ENCODE data around the gene SMIM44.
A peak's percentile ranks its signal among the peaks of the same experiment; 100 is the strongest.

Gene SMIM44

DNA sequence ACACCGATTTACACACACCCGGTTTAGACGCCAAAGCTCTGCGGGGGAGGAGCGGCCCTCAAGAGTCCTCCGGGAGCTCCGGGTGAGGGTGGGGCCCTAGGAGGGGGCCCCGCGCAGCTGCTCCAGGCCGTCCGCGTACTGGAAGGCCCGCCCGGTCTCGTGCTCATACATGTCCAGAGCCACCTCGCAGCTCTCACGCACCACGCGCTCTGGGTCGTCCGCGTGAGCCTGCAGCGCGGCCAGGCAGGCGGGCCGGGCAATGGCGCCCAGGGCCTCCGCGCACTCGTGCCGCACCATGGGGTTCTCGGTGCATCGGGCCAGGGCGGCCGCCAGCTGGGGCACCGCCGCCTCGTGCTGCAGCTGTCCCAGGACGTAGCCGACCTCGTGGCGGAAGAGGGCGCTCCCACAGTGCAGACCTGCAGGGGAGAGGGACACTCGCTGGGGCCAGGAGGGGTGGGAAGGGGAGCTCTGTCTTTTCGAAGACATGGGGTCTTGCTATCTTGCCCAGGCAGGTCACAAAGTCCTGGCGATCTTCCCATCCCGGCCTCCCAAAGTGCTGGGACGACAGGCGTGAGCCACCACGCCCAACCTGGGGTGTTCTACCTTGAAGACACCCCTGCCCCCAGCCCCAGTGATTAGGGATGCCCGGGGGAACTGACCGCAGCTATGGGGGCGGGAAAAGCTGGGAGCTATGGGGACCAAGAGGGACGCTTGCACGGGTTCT is 8.3 kb upstream of the SMIM44 start:
- H3K4me1 ChIP-seq (ENCODE audit: insufficient read depth, low read length, severe bottlenecking): peaks cover 12% of the 10 kb centered on the region

DNA sequence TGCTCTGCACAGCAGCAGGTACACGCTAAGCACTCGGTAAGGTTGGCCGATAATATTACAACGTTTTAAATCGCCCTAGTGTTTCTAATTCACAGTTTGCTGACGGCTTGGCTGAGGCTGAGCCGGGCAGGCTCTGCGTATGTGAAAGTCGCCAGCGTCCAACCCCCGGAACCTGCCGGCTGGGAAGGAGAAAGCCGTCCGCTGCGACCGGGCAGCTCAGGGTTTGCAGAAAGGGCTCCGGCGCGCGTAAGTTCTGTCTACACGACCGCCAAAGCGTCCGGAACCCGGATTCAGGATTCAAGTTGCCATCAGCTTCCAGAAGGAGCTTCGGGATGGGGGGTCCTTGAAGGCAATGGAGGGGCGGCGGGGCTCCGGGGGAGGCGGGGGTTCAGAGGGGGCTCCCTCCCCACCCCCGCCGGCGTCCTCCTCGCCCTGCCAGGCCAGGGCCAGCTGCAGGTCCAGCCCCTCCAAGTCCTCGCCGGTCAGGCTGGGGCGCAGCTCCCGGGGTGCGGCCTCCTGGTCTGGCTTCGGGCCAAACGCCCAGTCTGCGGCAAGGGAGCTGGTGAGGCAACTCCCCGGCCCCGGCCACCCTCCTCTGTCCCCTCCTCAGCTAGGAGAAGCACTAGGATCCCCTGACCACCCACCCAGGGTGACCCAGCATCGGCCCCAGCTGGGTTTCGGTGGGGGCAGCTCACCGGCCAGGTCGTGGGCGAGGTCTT is 575 bp downstream of the SMIM44 start:
- no peak overlapping the region for H3K4me2 ChIP-seq (ENCODE audit: low read length)
- H3K9me2 ChIP-seq (ENCODE audit: low read depth, low read length): no peaks in the 10 kb centered on the region
- peaks cover 28% of the 10 kb centered on the region for H3K4me1 ChIP-seq (ENCODE audit: insufficient read depth, low read length, severe bottlenecking)
- H4K20me1 ChIP-seq (ENCODE audit: insufficient read depth, low read length): no peaks in the 10 kb centered on the region
- H3K36me3 ChIP-seq (ENCODE audit: insufficient read depth, low read length): no peaks in the 10 kb centered on the region
- no peak for TF ChIP-seq EZH2 (IDR thresholded peaks at IDR 0.05; ENCODE audit: borderline replicate concordance, low read length)
- TF ChIP-seq, protein P1, sequence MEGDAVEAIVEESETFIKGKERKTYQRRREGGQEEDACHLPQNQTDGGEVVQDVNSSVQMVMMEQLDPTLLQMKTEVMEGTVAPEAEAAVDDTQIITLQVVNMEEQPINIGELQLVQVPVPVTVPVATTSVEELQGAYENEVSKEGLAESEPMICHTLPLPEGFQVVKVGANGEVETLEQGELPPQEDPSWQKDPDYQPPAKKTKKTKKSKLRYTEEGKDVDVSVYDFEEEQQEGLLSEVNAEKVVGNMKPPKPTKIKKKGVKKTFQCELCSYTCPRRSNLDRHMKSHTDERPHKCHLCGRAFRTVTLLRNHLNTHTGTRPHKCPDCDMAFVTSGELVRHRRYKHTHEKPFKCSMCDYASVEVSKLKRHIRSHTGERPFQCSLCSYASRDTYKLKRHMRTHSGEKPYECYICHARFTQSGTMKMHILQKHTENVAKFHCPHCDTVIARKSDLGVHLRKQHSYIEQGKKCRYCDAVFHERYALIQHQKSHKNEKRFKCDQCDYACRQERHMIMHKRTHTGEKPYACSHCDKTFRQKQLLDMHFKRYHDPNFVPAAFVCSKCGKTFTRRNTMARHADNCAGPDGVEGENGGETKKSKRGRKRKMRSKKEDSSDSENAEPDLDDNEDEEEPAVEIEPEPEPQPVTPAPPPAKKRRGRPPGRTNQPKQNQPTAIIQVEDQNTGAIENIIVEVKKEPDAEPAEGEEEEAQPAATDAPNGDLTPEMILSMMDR (IDR thresholded peaks at IDR 0.05; ENCODE audit: low read length): no peak
- H3K27ac ChIP-seq (ENCODE audit: low read depth, low read length, poor library complexity, severe bottlenecking): no peak overlapping the region
- H3K9me3 ChIP-seq (ENCODE audit: low read length): no peaks in the 10 kb centered on the region
- no peaks in the 10 kb centered on the region for H3K27me3 ChIP-seq (ENCODE audit: insufficient read depth, low read length)
- H2AFZ ChIP-seq (ENCODE audit: low read length): no peak overlapping the region
- no peak overlapping the region for H3K4me3 ChIP-seq (ENCODE audit: low read depth, low read length, poor library complexity, severe bottlenecking)
- no peaks in the 10 kb centered on the region for H3F3A ChIP-seq (ENCODE audit: insufficient read depth, low read length)
- H3K9ac ChIP-seq (ENCODE audit: low read length): no peak overlapping the region
- H3K79me2 ChIP-seq (ENCODE audit: insufficient read depth, low read length): no peaks in the 10 kb centered on the region

More for the DNA sequence above, 8.3 kb upstream of the SMIM44 start:
- H3K27me3 ChIP-seq (ENCODE audit: insufficient read depth, low read length): no peaks in the 10 kb centered on the region
- no peak overlapping the region for H3K9ac ChIP-seq (ENCODE audit: low read length)
- H3K4me3 ChIP-seq (ENCODE audit: low read depth, low read length, poor library complexity, severe bottlenecking): no peak overlapping the region
- H3K4me2 ChIP-seq (ENCODE audit: low read length): no peak overlapping the region
- peaks cover 42% of the 10 kb centered on the region for H3K36me3 ChIP-seq (ENCODE audit: insufficient read depth, low read length)
- TF ChIP-seq EZH2 (IDR thresholded peaks at IDR 0.05; ENCODE audit: borderline replicate concordance, low read length): no peak
- TF ChIP-seq, protein P1 (IDR thresholded peaks at IDR 0.05; ENCODE audit: low read length): no peak
- no peaks in the 10 kb centered on the region for H3K9me3 ChIP-seq (ENCODE audit: low read length)
- H3K79me2 ChIP-seq (ENCODE audit: insufficient read depth, low read length): no peaks in the 10 kb centered on the region
- H3F3A ChIP-seq (ENCODE audit: insufficient read depth, low read length): no peaks in the 10 kb centered on the region
- no peak overlapping the region for H2AFZ ChIP-seq (ENCODE audit: low read length)
- no peak overlapping the region for H3K27ac ChIP-seq (ENCODE audit: low read depth, low read length, poor library complexity, severe bottlenecking)
- H4K20me1 ChIP-seq (ENCODE audit: insufficient read depth, low read length): no peaks in the 10 kb centered on the region
- H3K9me2 ChIP-seq (ENCODE audit: low read depth, low read length): no peaks in the 10 kb centered on the region

DNA sequence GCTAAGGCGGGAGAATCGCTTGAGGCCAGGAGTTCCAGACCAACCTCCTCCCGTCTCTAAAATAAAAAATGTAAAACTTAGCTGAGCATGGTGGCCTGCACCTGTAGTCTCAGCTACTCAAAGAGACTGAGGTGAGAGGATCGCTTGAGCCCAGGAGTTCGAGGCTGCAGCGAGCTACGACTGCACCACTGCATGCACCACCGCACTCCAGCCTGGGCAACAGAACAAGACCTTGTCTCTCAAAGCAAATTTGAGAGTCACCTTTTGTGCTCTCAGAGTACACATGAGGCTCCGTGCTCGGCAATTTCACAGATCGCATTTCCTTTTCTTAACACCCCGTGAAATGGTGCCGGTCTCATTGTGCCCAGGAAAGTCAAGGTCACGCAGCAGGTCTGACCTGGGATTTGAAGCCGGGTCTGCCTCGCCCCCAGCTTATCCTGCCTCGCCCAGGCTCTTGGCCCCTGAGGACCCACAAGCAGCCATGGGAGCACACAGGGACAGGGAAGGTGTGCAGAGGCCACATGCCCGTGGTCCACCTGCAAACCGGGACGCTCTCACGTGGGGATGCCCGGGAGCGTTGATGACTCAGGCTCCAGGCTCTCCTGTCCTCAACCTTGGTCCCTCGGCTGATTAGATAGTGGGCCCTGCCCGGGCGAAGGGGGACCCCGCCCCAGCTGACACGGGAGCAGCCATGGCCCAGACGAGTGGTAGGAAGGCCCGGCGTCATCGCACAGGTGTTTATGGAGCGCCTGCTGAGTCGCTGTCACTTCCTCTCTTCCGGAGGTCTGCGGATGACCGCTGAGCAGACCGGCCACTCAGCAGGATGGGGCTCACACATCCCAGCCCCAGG is 1.8 kb downstream of the SMIM44 start:
- H3K4me1 ChIP-seq (ENCODE audit: insufficient read depth, low read length, severe bottlenecking): peaks cover 28% of the 10 kb centered on the region
- H3K27ac ChIP-seq (ENCODE audit: low read depth, low read length, poor library complexity, severe bottlenecking): peak overlapping the region; percentile 85
- peak overlapping the region; percentile 40 for H3K9ac ChIP-seq (ENCODE audit: low read length)
- no peaks in the 10 kb centered on the region for H3K9me2 ChIP-seq (ENCODE audit: low read depth, low read length)
- TF ChIP-seq, protein P1 (IDR thresholded peaks at IDR 0.05; ENCODE audit: low read length): no peak
- no peak for TF ChIP-seq EZH2 (IDR thresholded peaks at IDR 0.05; ENCODE audit: borderline replicate concordance, low read length)
- no peaks in the 10 kb centered on the region for H3K79me2 ChIP-seq (ENCODE audit: insufficient read depth, low read length)
- H3K4me3 ChIP-seq (ENCODE audit: low read depth, low read length, poor library complexity, severe bottlenecking): peak overlapping the region; percentile 6
- no peaks in the 10 kb centered on the region for H3K27me3 ChIP-seq (ENCODE audit: insufficient read depth, low read length)
- H4K20me1 ChIP-seq (ENCODE audit: insufficient read depth, low read length): no peaks in the 10 kb centered on the region
- H3K36me3 ChIP-seq (ENCODE audit: insufficient read depth, low read length): no peaks in the 10 kb centered on the region
- peak overlapping the region; percentile 60 for H3K4me2 ChIP-seq (ENCODE audit: low read length)
- H2AFZ ChIP-seq (ENCODE audit: low read length): no peak overlapping the region
- H3K9me3 ChIP-seq (ENCODE audit: low read length): no peaks in the 10 kb centered on the region
- no peaks in the 10 kb centered on the region for H3F3A ChIP-seq (ENCODE audit: insufficient read depth, low read length)

All from OCI-LY1 (cell line).